ENCODE data around the gene HIP1R.
"Not testable (repeated sequence)": the region's sequence is repeated elsewhere in the genome, so short reads cannot be mapped to it uniquely, and the experiment has no call there.

Gene HIP1R

DNA sequence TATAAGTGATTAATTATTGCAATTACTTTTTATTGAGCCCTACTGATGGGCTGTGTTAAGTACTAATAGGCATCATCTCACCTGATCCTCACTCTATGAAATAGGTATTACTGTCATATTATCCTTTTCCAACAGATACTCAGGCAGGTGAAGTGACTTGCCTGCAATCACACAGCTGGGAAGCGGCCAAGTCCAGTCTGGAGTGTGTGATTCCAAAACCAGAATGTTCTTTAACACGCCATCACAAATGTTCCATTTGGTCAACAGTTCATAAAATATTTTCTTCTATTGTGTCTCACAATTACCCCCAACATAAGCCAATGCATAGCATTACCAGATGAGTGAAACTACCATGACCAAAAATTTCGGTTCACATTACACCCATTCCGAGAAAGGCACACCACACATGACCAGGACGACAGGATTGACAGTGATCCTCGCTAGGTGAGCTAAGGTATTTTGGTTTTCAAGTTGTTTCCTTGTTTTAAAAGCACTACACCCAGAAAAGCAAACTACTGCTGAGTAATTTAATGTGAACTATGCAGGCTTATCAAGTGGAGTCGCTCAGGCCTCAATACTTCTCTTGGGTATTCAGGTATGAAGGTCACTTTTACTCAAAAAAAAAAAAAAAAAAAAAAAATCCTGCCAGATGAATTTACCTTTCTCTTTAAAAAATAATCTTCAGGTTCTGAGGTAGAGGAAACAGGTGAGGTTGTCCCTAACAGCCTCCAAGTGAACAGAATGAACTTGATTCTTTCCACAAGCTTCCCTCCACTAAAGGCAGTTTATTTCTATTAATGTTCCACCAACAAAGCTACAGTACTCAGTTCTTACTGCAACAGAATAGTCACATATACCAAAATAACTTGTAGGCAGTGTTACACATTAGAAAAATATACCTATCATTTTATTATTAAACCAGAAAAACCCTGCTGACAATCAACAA lies 58.2 kb downstream of the HIP1R start:
- no peak for DNase-seq (ENCODE audit: low read depth)

DNA sequence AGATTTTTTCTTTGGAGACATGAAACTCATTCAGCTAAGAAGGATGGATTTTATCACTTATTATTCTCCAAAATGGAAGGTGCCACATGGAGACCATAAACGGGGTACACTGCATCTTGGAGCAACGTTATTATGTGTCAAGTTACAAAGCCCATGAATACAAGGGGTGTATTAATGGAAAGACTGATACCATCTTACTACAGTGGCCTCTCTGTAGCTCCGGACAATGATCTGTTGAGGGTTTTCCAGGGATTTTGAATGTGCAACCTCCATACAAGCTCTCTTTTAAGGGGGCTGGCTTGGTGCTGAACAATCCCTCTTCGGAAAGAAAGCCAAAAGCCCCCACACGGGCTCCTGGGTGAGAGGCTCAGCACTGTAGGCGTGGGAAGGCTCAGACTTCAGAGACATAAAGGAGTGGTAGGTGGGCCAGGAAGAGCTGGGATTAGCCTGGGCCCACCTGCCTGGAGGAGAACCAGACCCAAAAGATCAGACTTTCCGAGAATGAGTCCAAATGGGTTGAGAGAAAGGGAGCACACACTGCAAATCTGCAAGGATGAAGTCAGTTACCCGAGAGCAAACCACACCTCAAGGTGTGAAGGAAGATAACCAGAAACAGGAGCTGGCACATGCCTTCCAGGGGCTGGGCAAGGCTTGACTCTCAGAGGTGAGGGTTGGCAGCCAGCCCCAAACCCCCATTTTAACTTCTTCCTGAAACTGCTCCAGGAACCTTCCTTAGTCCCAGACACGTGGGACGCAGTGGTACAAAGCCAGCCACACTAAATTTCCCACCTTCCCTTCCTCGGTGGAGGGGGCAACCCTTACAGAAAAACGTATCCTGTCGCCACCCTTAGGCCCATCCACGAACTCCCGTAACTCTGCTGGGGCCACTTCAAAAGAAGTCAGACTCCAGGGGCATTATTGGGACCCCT lies 59.2 kb downstream of the HIP1R start:
- no peak for DNase-seq (ENCODE audit: low read depth)

DNA sequence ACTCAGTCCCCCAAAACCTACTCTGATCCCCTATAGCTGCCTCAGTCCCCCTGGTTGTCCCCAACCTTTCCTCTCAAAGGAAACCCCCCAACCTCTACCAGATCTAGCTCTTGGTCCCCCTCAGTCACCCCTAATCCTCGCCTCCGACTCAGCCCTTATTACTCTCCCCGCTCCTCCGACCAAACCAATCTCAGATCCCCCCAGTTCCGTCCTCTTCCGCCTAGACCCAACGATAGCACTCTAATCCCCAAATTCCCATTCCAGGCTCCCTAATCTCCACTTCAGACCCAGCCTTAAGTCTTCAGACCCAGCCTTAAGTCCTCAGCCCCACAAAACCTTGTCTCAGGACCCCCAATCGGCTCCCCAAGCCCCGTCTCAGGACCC lies 60.1 kb downstream of the HIP1R start:
- no peak for DNase-seq (ENCODE audit: low read depth)

DNA sequence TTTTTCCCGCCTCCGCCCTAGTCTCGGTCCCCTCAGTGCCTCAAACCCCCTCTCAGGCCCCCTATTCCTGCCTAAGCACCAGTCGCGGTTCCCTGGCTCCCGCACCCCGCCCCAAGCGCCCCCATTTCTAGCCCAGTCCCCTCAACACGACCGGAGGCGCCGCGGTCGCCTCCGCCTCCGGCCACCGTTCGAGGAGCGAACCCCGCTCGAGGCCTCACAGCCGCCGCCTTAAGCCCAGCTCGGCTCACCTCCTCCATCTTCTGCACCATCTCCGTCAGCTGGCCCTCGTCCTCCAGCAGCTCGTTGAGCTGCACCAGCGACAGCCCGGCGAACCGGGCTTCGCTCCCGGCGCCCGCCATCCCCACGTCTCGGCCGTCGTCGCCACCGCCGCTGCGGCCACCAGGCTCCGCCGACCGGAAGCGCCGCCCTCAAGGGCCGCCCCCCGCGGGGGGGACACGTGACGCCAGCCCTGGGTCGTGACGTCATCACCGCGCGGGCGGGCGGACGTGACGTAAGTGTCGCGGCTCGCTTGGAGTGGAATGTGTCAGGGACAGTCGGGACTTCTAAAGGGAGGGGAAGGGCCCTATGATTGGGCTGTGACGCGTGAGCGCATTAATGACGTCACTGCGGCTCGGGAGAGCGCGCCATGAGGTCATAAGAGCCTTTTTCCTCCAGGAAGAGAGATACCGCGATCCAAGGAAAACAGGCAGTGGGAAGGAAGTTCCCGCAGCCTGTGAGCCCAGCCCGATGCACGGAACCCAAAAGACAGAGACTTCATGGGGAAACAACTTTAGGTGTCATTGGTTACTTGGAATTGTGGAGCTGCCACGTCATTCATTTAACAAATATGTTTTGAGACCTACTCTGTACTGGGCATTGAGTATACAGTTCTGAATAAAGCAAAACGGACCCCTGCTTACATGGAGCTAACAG lies 60.7 kb downstream of the HIP1R start, which contains the start of gene VPS37B:
VPS37B (minus strand) TSS at position 421 of the 933 bp plus-strand sequence; CDS start at position 359, 62 bp downstream.
- DNase-seq (ENCODE audit: low read depth): peak; percentile 60

DNA sequence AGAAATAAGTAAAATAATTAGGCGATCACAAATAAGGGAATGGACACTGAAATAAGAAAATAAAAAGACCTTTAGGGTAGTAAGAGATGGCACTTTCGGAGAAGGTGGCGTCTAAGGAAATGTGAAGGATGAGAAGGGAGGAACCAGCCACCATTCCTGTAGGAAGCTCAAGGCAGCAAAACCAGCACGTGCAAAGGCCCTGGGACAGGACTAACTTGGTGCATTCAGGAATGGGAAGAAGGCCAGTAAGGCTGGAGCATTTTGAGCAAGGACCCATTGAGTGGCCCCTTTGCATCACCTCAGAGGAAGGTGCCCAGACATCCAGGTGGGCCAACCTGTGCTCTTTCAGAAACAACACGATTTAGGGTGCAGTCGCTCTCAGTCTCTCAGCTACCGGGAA lies 61.4 kb downstream of the HIP1R start:
- no peak for DNase-seq (ENCODE audit: low read depth)

DNA sequence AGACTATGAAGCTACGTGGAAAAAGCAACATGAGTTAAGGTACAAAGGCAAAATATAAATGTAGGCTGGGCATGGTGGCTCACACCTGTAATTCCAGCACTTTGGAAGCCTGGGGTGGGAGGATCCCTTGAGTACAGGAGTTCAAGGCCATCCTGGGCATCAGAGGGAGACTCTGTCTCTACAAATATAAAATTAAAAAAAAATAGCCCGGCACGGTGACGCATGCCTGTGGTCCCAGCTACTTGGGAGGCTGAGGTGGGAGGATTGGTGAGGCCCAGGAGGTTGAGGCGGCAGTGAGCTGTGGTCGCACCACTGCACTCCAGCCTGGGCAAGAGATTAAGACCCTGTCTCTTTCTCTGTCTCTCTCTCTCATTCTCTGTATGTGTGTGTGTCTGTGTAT lies 64.6 kb downstream of the HIP1R start:
- DNase-seq (ENCODE audit: low read depth): no peak

DNA sequence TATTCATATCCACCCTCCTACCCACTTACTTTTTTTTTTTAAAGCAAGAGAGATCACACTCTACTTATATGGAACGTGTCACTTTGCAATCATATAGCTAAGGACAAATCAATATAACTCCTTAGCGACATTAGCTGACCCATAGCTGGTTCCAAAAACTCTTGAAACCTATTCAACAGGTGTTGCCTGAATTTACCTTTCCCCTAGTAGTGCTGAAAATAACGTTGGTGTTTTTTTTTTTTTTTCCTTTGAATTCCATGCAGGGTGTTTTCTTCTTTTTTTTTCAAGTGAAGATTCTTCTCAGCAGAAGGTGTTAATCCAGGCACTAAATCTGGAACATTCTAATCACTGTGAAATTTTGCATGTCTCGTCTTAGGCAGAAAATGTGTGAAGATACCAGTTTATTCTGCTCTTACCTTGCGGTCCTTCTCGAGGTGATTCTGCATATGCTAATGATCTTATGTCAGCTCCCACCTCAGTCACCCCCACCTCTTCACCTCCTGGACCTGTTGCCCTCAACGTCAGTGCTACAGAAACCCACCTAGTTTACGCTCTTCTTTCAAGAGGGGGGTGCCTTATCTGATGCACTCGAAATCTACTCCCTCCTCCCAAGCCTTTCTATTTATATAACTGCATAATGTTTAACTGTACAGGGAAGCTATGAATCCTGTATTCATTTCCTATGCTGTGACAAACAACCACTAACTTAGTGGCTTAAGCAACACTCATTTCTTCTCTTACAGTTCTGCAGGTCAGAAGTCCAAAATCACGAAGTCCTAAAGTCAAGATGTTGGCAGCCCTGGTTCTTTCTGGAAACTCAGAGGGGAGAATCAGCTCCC lies 67.8 kb downstream of the HIP1R start:
- no peak for DNase-seq (ENCODE audit: low read depth)

DNA sequence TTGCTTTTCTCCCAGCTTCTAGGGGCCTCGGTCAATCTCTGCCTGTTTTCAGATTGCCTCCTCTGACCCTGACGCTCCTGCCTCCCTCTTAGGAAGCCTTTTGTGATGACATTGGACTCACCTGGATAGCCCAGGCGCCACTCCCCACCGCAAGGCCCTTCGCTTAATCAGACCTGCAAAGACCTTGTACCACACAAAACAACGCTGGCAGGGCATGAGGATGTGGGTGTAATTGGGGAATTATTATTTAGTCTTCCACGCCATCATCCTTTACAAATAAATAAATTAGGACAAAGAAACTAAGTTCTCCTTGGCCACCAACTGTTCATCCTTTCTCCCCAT lies 68.4 kb downstream of the HIP1R start:
- no peak for DNase-seq (ENCODE audit: low read depth)

DNA sequence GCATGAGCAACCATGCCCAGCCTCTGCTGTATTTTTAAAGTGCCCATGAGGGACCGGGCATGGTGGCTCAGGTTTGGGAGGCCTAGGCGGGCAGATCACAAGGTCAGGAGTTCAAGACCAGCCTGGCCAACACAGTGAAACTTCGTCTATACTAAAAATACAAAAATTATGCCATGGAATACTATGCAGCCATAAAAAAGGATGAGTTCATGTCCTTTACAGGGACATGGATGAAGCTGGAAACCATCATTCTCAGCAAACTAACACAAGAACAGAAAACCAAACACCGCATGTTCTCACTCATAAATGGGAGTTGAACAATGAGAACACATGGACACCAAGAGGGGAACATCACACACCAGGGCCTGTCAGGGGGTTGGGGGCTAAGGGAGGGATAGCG lies 70.0 kb downstream of the HIP1R start:
- not testable (repeated sequence) for DNase-seq (ENCODE audit: low read depth)

DNA sequence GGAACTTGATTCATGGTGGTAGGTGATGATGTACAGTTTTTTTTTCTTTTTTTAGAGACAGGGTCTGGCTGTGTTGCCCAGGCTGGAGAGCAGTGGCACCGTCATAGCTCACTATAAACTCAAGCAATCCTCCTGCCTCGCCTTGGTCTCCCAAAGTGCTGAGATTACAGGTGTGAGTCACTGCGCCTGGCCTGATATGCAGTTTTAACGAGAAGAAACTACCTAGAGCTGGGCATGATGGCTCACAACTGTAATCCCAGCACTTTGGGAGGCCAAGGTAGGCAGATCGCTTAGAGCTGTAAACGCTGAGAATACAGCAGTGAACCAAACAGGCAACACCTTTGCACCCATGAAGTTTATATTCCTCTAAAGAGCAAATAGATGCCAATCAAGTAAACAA lies 73.7 kb downstream of the HIP1R start:
- DNase-seq (ENCODE audit: low read depth): no peak

DNA sequence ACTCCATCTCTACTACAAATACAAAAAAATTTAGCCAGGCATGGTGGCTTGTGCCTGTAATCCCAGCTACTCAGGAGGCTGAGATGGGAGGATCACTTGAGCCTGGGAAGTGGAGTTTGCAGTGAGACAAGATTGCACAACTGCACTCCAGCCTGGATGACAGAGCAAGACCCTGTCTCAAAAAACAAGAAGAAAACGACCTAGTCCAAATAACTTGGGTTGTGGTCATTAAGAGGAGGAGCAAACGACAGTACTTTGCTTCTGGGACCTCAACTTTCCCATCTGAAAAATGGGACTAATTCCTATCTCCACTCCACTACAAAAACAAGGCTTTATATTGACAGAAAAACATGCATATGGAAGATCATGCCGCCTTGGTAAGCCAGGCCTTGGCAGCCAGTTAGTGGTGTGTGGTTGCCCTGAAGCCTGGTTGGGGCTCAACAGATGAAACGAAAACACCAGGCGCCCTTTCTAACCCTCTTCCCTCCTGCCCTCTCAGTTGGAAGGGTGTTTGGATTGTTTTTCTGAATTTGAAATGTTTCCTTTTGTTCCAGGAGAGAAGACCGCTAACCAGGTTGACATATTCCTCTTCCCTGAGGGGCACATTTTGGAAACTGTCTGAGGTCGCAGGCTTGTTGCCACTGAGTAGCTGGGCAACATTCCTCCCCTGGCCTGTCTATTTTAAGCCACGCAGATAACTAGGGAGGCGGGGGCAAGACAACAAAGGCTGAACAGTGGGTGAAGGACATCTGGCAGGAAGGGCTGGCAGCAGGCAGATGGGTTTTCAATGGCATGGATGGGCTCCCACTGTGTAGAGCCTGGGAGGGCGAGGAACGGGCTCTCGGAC lies 74.4 kb downstream of the HIP1R start:
- no peak for DNase-seq (ENCODE audit: low read depth)

Measured in GM04504 (cell line).